Measurements from ENCODE around the gene XPR1.
"Not testable (repeated sequence)": the region's sequence is repeated elsewhere in the genome, so short reads cannot be mapped to it uniquely, and the experiment has no call there.

XPR1 gene

GRCh38 chr1:180644526-180645192 is 12.8 kb downstream of the XPR1 start:
- no peak for FAIRE-seq

GRCh38 chr1:180645261-180645660 is 13.4 kb downstream of the XPR1 start:
- not testable (repeated sequence) for FAIRE-seq

GRCh38 chr1:180646093-180646492 is 14.3 kb downstream of the XPR1 start:
- no peak for FAIRE-seq

- FAIRE-seq, result no peak
These were observed 14.7 kb downstream of the XPR1 start for GRCh38 chr1:180646547-180646946.

GRCh38 chr1:180652792-180653191 is 21.0 kb downstream of the XPR1 start:
- no peak for FAIRE-seq

GRCh38 chr1:180662709-180663108 is 30.9 kb downstream of the XPR1 start:
- no peak for FAIRE-seq

- FAIRE-seq, result no peak
These were observed 38.9 kb downstream of the XPR1 start for GRCh38 chr1:180670681-180671080.

GRCh38 chr1:180672105-180672504 is 40.3 kb downstream of the XPR1 start:
- FAIRE-seq, result no peak

- FAIRE-seq, result no peak
These were observed 40.7 kb downstream of the XPR1 start for GRCh38 chr1:180672505-180672904.

- peak; percentile 84 for FAIRE-seq
These were observed 43.0 kb downstream of the XPR1 start for GRCh38 chr1:180674603-180675530.

- FAIRE-seq, result no peak
These were observed 43.8 kb downstream of the XPR1 start for GRCh38 chr1:180675586-180675985.

GRCh38 chr1:180680558-180681144 is 48.8 kb downstream of the XPR1 start:
- FAIRE-seq, result peak; percentile 5

- FAIRE-seq, result not testable (repeated sequence)
These were observed 51.3 kb downstream of the XPR1 start for GRCh38 chr1:180683117-180683516.

GRCh38 chr1:180691322-180691913 is 59.6 kb downstream of the XPR1 start:
- FAIRE-seq, result peak; percentile 11

GRCh38 chr1:180693564-180694244 is 61.9 kb downstream of the XPR1 start:
- no peak for FAIRE-seq

- FAIRE-seq, result no peak
These were observed 63.5 kb downstream of the XPR1 start for GRCh38 chr1:180695282-180695681.

GRCh38 chr1:180696361-180696760 is 64.5 kb downstream of the XPR1 start:
- no peak for FAIRE-seq

- FAIRE-seq, result no peak
These were observed 66.8 kb downstream of the XPR1 start for GRCh38 chr1:180698580-180698979.

- FAIRE-seq, result peak; percentile 94
These were observed 70.6 kb downstream of the XPR1 start for GRCh38 chr1:180702376-180702775.

- not testable (repeated sequence) for FAIRE-seq
These were observed 78.9 kb downstream of the XPR1 start for GRCh38 chr1:180710746-180711145.

- not testable (repeated sequence) for FAIRE-seq
These were observed 79.4 kb downstream of the XPR1 start for GRCh38 chr1:180711260-180711659.

- FAIRE-seq, result no peak
These were observed 88.9 kb downstream of the XPR1 start for GRCh38 chr1:180720753-180721152.

GRCh38 chr1:180722586-180722985 is 90.8 kb downstream of the XPR1 start:
- peak; percentile 89 for FAIRE-seq

Data from TTC549 (cell line).